Measurements from ENCODE around the gene WHAMM. TPM values are rescaled to one million over a fixed set of nuclear protein-coding genes. Genes with fewer than 3 reads are reported as not detected.

Gene WHAMM
- polyA plus RNA-seq, 1 experiment = 3.6 TPM

GRCh38 chr15:82882273-82882928 lies 73.0 kb downstream of the WHAMM start:
- no peak overlapping the region for H3K4me3 ChIP-seq (ENCODE audit: low read depth, low read length)
- no peak overlapping the region for H3K27ac ChIP-seq (ENCODE audit: low read depth, low read length)
- no peaks in the 10 kb centered on the region for H3K27me3 ChIP-seq (ENCODE audit: control insufficient read depth, insufficient read depth, low read length)
- no peaks in the 10 kb centered on the region for H3K9me3 ChIP-seq (ENCODE audit: control insufficient read depth, insufficient read depth, low read length)
- ChIA-PET POLR2A (no interaction called here), CTCF (no interaction called here)
- DNase-seq (ENCODE audit: low read depth, low spot score) = no peak
- TF ChIP-seq CTCF (IDR thresholded peaks at IDR 0.05; ENCODE audit: low read depth, low read length) = no peak

Other genes starting within 250 kb of the WHAMM start
- gene CPEB1, start 162.3 kb upstream of the WHAMM start, polyA plus RNA-seq (2011; rRNA removed) = 8.3 and 8.4 TPM in 2 replicates
- 0.22 and 0.43 TPM in 2 replicates for gene AP3B2, start 99.8 kb upstream of the WHAMM start, polyA plus RNA-seq (2011; rRNA removed)
- not detected in 2 replicates for gene FSD2, start 3.6 kb upstream of the WHAMM start, polyA plus RNA-seq (2011; rRNA removed)
- gene HOMER2, start 143.1 kb downstream of the WHAMM start, polyA plus RNA-seq (2011; rRNA removed) = 0.61 and 1.1 TPM in 2 replicates
- gene RAMAC, start 176.6 kb downstream of the WHAMM start, polyA plus RNA-seq (2011; rRNA removed) = 29.4 and 37.4 TPM in 2 replicates
- gene C15orf40, start 202.0 kb downstream of the WHAMM start, polyA plus RNA-seq (2011; rRNA removed) = 16.7 and 17.3 TPM in 2 replicates